Measurements from ENCODE around the gene KCTD15.

The KCTD15 gene

GRCh38 chr19:33862981-33863380 lies 66.3 kb downstream of the KCTD15 start:
- no peak for DNase-seq

- no peak for DNase-seq
Observed at GRCh38 chr19:33863436-33863835, 66.8 kb downstream of the KCTD15 start.

- DNase-seq: no peak
Observed at GRCh38 chr19:33864311-33864850, 67.7 kb downstream of the KCTD15 start.

DNA sequence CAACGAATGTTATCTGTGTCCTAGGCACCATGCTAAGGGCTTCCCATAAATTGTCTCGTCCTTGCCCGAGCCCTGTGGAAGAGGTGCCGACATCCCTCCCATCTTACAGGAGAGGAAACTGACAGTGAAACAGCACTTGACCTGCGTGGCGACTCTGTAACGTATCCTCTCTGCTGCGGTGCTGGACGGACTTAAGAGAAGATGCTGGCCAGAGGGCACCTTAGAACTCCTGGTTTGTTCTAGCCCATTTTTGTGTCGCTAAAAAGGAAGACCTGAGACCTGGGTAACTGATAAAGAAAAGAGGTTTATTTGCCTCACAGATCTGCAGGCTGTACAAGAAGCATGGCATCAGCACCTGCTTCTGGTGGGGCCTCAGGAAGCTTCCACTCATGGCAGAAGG lies 68.6 kb downstream of the KCTD15 start:
- DNase-seq: no peak
